Right lobe of liver (tissue), 4 donors: Measurements from ENCODE around the gene TMTC1.

ENCODE experiments used
- CTCF ChIP-seq, 4 donors: fragments of 200-600 bp in 3 of 4; fragments of 450-650 bp in 1 of 4; IDR thresholded peaks; one replicate each; pipeline versions ENCODE4 v1.5.1 to v1.8.0; 2016 to 2022; ENCODE audit warnings: antibody characterized with exemption in 4 of 4, mild to moderate bottlenecking in 2 of 4
- POLR2A ChIP-seq: fragments of 450-650 bp; IDR thresholded peaks from one replicate; pipeline ENCODE4 v1.6.1; 2017; ENCODE audit warnings: antibody characterized with exemption, mild to moderate bottlenecking
- donor health status: DM: no; HTN: no; CAD: no.
- donor health status: DM: no; HTN: no; CAD: no.
- donor health status: DM: no; HTN: yes; CAD: no.

GRCh38 chr12:29778531-29778930, 5.2 kb downstream of the TMTC1 start:
- TF ChIP-seq CTCF (IDR thresholded peaks at IDR 0.05) (no peak), POLR2A (no peak)
